Testis (tissue), 3 donors: ENCODE data around the gene DLG2. TPM values are rescaled to one million over a fixed set of nuclear protein-coding genes. Genes with fewer than 3 reads are reported as not detected.
A peak's percentile ranks its signal among the peaks of the same experiment; 100 is the strongest.

Experiments
- DNase-seq: peaks from one replicate; pipeline ENCODE4 v3.0.0-alpha.2; 2019
- H3K27ac ChIP-seq, 2 donors: fragments of 200-600 bp; sonication (generic); one replicate each; pipeline ENCODE4 v1.5.1; 2019
- H3K27me3 ChIP-seq: fragments of 200-600 bp; sonication (generic); one replicate; pipeline ENCODE4 v1.5.1; 2019
- H3K36me3 ChIP-seq: fragments of 200-600 bp; sonication (generic); one replicate; pipeline ENCODE4 v1.5.1; 2017; ENCODE audit warnings: low read depth; ENCODE audit errors: missing control alignments
- H3K4me1 ChIP-seq: fragments of 200-600 bp; sonication (generic); one replicate; pipeline ENCODE4 v1.5.1; 2019
- H3K4me3 ChIP-seq, 2 donors: fragments of 200-600 bp; sonication (generic); one replicate each; pipeline ENCODE4 v1.5.1; 2017 to 2019
- H3K9me3 ChIP-seq: fragments of 200-600 bp; sonication (generic); one replicate; pipeline ENCODE4 v1.5.1; 2017
- CTCF ChIP-seq, 3 experiments: fragments of 450-650 bp in 2 of 3; fragments of 200-600 bp in 1 of 3; sonication (generic) in 1 of 3; IDR thresholded peaks; one replicate each; pipeline ENCODE4 v1.5.1; 2016 to 2019; ENCODE audit warnings: antibody characterized with exemption in 3 of 3, mild to moderate bottlenecking in 2 of 3, moderate library complexity in 1 of 3
- POLR2A ChIP-seq: fragments of 450-650 bp; IDR thresholded peaks from one replicate; pipeline ENCODE4 v1.6.1; 2017; ENCODE audit warnings: antibody characterized with exemption, mild to moderate bottlenecking, moderate library complexity
- WGBS, 2 donors: methylation state at CpG; one replicate each; pipeline ENCODE4 v1.1.5; 2018; 5-methylcytosine and 5-hydroxymethylcytosine counted together
- intact Hi-C: fragments of 100-400 bp; cut with DNase I; formaldehyde crosslinking; loops from one replicate; pipeline ENCODE4 v1.15.1; 2023; ENCODE audit warnings: low total_unique reads
- polyA plus RNA-seq: library from polyadenylated mRNA; stranded (reverse); fragments of 350-450 nt; fragmentation: Illumina TruSeq; extraction: RNeasy Lipid Tissue Mini Kit (QIAGEN cat#74804); gene quantifications from one replicate; pipeline ENCODE4 v1.2.3, GENCODE V29; 2014; ENCODE audit warnings: low read depth, low replicate concordance; ENCODE audit not compliant: insufficient read depth
- total RNA-seq, 2 donors: library from RNA; depleted of rRNA; stranded (reverse); fragments of >200 nt; gene quantifications; one replicate each; pipeline ENCODE4 v1.2.3, GENCODE V29; 2016

DLG2 gene
- total and polyA plus RNA-seq, 3 donors from 2014 or later = 13.8 to 23.0 (median 14.1) TPM

GRCh38 chr11:84566671-84567070 lies 1060.5 kb downstream of the DLG2 start:
- Histone ChIP-seq H3K4me3 (no peak overlapping the region), H3K9me3 (no peaks in the 10 kb centered on the region), H3K4me1 (no peaks in the 10 kb centered on the region), H3K36me3 (no peaks in the 10 kb centered on the region), H3K27me3 (no peaks in the 10 kb centered on the region), H3K27ac (no peak overlapping the region)
- 32 to 59% methylated on average over 2 of the region's 2 CpGs for WGBS, 2 donors
- no peak for DNase-seq
- TF ChIP-seq POLR2A (no peak), CTCF (IDR thresholded peaks at IDR 0.05) (no peak)
- intact Hi-C loops = no loop called here

GRCh38 chr11:84564867-84565184 lies 1062.3 kb downstream of the DLG2 start:
- H3K4me3 ChIP-seq = no peak overlapping the region
- H3K27me3 ChIP-seq = no peaks in the 10 kb centered on the region
- H3K27ac ChIP-seq = no peak overlapping the region
- intact Hi-C loops = no loop called here
- no peak for TF ChIP-seq CTCF (IDR thresholded peaks at IDR 0.05)
- TF ChIP-seq POLR2A = no peak
- no peak for DNase-seq
- H3K4me1 ChIP-seq = no peaks in the 10 kb centered on the region
- no peaks in the 10 kb centered on the region for H3K36me3 ChIP-seq
- no peaks in the 10 kb centered on the region for H3K9me3 ChIP-seq

GRCh38 chr11:84564180-84564866 lies 1062.8 kb downstream of the DLG2 start:
- Histone ChIP-seq H3K36me3 (no peaks in the 10 kb centered on the region), H3K4me1 (no peaks in the 10 kb centered on the region), H3K27me3 (no peaks in the 10 kb centered on the region), H3K27ac (no peak overlapping the region), H3K9me3 (no peaks in the 10 kb centered on the region), H3K4me3 (no peak overlapping the region)
- TF ChIP-seq POLR2A = no peak
- peak; percentile 63 to 78 (median 76) for TF ChIP-seq CTCF (IDR thresholded peaks at IDR 0.05)
- peak; percentile 67 for DNase-seq
- 69 to 78% methylated on average over 4 of the region's 4 CpGs for WGBS, 2 donors
- intact Hi-C loops = no loop called here

- WGBS, 2 donors = 75 to 91% methylated on average over 2 of the region's 2 CpGs
- intact Hi-C loops = no loop called here
These were observed 1063.8 kb downstream of the DLG2 start for GRCh38 chr11:84563356-84563755.

More at GRCh38 chr11:84563356-84563755, 1063.8 kb downstream of the DLG2 start:
- no peaks in the 10 kb centered on the region for H3K36me3 ChIP-seq
- no peak for DNase-seq
- no peak for TF ChIP-seq POLR2A
- TF ChIP-seq CTCF (IDR thresholded peaks at IDR 0.05) = no peak
- H3K27ac ChIP-seq = no peak overlapping the region
- H3K4me3 ChIP-seq = no peak overlapping the region
- H3K27me3 ChIP-seq = no peaks in the 10 kb centered on the region
- H3K4me1 ChIP-seq = no peaks in the 10 kb centered on the region
- H3K9me3 ChIP-seq = no peaks in the 10 kb centered on the region
